Lung microvascular endothelial cell (primary cell): Measurements from ENCODE around the gene PTPRC. TPM values are rescaled to one million over a fixed set of nuclear protein-coding genes. Genes with fewer than 3 reads are reported as not detected.

Experiments used
- DNase-seq, 2 donors: peaks; one replicate each; pipeline versions ENCODE4 v3.0.0 to v3.0.0-alpha.2; 2010; ENCODE audit warnings: low read depth in 2 of 2
- total RNA-seq: library from RNA; depleted of rRNA; stranded (reverse); fragments of >200 nt; gene quantifications from 2 replicates; pipeline ENCODE4 v1.2.1, GENCODE V29; 2014

The PTPRC gene
- total RNA-seq, 1 donor from 2014 or later = not detected

- peak in 1 of 2 donors; percentile 9 for DNase-seq
Measured at GRCh38 chr1:198672124-198672523, 33.3 kb downstream of the PTPRC start.

- DNase-seq = no peak
Measured at GRCh38 chr1:198674009-198674408, 35.2 kb downstream of the PTPRC start.

DNA sequence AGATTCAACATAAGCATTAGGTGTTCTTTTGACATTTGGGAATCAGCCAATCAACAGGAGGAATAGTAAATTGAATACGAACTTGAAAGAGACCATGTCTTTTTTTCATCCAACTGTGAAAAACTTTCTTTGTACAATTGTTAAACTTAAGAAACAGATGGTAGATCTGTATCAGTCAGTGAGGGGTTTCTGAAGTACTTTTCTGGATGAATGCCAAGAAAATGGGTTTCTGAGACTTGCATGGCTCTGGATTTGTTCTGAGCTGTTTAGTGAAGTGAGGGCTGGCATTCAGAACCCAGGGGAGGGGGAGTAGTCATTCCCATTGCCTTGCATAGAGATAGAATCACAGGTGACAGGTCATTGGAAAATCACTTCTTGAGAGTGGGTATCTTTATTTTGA lies 37.4 kb downstream of the PTPRC start:
- DNase-seq = peak in 1 of 2 donors; percentile 11

DNA sequence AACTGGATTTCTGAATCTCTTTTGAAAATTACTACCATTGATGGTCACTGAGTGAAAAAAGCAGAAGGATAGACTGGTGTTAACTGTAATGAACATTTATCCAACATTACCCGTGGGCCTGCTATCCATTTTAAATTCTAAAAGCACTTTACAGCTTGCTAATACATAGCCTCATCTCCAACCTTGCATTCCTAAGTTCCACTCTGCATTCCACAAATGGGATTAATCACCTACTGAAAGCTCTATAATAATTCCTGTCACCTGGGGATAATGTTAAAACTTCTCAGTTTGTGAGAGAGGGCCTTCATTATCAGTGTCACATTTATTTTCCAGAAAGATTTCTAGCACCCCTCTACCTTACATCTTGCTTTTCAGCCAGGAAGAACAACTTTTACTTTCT lies 38.2 kb downstream of the PTPRC start:
- no peak for DNase-seq

DNA sequence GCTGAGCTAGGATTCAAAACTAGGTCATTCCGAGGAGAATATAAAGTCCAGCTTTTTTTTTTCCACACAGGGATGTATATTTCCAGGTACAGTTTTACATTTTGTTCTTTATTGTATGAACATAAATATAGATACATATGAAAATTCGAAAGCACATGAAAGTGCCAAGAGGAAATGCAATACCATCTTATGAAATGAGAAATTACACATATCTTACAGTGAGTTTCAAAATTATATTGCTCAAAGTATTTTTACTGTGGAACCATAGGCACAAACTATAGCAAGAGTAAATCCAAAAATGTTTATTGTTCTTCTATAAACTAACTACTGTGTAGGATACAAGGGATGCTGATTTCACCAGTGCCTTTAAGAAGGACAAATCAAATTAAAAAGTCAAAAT lies 39.0 kb downstream of the PTPRC start:
- DNase-seq = no peak

- DNase-seq = no peak
Measured at GRCh38 chr1:198678301-198678836, 39.5 kb downstream of the PTPRC start.

- DNase-seq = no peak
Measured at GRCh38 chr1:198678901-198679329, 40.1 kb downstream of the PTPRC start.

- DNase-seq = no peak
Measured at GRCh38 chr1:198679535-198680173, 40.8 kb downstream of the PTPRC start.

DNA sequence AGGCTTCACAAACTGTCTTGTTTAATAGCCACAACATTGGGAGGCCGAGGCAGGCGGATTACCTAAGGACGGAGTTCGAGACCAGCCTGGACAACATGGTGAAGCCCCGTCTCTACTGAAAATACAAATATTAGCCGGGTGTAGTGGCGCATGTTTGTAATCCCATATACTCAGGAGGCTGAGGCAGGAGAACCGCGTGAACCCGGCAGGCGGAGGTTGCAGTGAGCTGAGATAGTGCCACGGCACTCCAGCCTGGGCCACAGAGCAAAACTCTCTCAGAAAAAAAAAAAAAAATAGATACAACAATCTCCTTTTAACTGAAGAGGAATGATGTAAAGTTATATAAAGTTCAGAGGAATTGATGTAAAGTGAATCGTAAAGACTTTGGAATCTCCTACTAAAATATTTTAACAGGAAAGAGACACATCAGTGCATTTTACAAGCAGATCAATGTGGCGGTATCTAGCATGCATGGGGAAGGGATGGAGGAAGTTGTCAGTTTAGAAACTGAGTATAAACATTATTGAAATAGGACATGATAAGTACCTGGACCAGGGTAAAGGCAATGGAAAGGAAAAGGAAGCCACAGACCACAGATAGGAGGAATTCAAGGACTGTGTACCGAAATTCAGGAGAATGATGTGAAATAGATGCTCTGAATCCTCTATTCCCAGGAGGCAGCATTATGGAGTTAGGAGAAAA lies 41.5 kb downstream of the PTPRC start:
- no peak for DNase-seq

- DNase-seq = no peak
Measured at GRCh38 chr1:198681252-198681651, 42.4 kb downstream of the PTPRC start.

GRCh38 chr1:198681831-198682759 lies 43.3 kb downstream of the PTPRC start:
- DNase-seq = peak; percentile 36 to 70

GRCh38 chr1:198682850-198683249 lies 44.0 kb downstream of the PTPRC start:
- DNase-seq = no peak

- no peak for DNase-seq
Measured at GRCh38 chr1:198683449-198683848, 44.6 kb downstream of the PTPRC start.

- peak; percentile 53 to 67 for DNase-seq
Measured at GRCh38 chr1:198686069-198686728, 47.4 kb downstream of the PTPRC start.

DNA sequence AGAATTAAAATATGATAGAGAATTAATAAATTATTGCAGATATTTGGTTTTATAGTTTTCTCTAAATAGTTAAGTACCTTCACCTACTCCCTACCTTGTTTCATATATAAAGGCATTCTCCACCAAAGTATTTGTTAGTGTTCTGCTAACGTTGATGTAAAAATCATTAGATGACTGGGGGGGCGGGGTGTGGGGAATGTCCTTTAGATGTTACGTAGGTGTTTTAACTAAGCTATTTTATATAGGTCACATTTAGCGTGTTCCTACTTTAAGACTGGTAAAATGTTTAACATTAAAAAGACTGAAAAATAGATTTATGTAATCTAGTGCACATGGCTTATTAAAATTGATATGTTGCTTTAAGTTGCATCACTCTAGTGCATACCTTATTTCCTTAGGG lies 48.6 kb downstream of the PTPRC start:
- DNase-seq = no peak

- DNase-seq = no peak
Measured at GRCh38 chr1:198691063-198691462, 52.2 kb downstream of the PTPRC start.

GRCh38 chr1:198693321-198693720 lies 54.5 kb downstream of the PTPRC start:
- DNase-seq = no peak

DNA sequence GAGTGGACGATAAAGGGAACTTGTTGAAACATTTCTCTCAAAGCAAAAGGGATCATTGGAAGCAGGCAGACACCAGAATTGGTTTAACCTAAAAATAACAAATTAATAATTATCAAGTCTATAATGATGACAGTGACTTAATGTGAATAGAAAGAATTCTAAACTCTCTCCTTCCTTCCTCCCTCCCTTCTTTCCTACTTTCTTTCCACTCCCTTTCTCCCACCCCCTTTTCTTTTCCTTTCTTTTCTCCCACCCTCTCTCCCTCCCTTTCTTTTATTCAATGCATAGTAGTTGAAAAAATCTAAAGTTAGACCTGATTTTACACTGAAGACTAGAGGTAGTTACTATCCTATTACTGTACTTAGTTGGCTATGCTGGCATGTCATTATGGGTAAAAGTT lies 55.7 kb downstream of the PTPRC start:
- no peak for DNase-seq

- no peak for DNase-seq
Measured at GRCh38 chr1:198696211-198696610, 57.4 kb downstream of the PTPRC start.

DNA sequence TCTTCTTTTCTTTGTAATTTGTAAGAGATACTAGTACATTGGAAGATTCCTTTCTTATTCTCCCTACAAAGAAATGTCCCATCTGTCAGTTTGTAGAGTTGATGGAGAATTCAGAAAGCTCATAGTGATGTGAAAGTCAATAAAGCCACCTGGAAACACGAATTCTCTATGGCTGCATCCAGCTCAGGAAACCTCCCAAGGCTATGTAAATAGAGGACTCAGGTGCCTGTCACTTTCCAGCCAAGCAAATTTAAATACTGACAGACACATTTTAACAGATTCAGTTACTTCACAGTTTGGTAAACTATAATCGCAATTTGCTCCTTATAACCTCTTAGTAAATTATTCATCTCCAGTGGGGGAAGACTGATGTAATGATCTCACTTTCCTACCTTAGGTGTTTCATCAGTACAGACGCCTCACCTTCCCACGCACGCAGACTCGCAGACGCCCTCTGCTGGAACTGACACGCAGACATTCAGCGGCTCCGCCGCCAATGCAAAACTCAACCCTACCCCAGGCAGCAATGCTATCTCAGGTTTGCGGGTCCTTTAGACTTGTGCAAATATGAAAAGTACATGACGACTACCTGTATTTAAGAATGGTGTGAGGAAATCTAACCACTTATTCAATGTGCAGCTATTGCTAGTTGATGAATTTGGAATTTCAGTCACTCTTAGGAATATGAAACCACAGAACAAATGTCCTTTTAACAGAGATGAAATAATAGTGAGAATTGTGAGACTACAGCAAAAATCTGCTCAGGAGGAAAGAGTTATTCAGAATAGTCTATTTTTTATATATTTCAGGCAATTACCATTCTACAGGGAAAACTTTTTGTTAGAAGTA lies 60.6 kb downstream of the PTPRC start:
- peak; percentile 46 to 61 for DNase-seq
